GM12891 (cell line): Measurements from ENCODE around the gene DNAJC21.
A peak's percentile ranks its signal among the peaks of the same experiment; 100 is the strongest.

Source experiments
- POLR2A ChIP-seq: IDR thresholded peaks from 2 replicates; pipeline ENCODE4 v1.6.1; 2011; ENCODE audit warnings: low read depth, low read length, control low read depth
- POLR2AphosphoS5 ChIP-seq: IDR thresholded peaks from 2 replicates; pipeline ENCODE4 v1.6.1; 2011; ENCODE audit warnings: low read depth, low read length, control low read depth
- SPI1 ChIP-seq: IDR thresholded peaks from 2 replicates; pipeline ENCODE4 v1.6.1; 2011; ENCODE audit warnings: low read depth, low read length, control low read depth
- TAF1 ChIP-seq: IDR thresholded peaks from 2 replicates; pipeline ENCODE4 v1.6.1; 2011; ENCODE audit warnings: low read depth, low read length, control low read depth

- TF ChIP-seq POLR2AphosphoS5 (no peak), POLR2A (no peak), TAF1 (no peak), SPI1 (peak; percentile 73)
Measured at GRCh38 chr5:34959323-34959722, 30.0 kb downstream of the DNAJC21 start.
